Hippocampal formation (tissue), 2 donors: ENCODE results near the gene TCF4.

Experiments used
- DNase-seq, 2 donors: peaks; one replicate each; lab custom pipeline; 2025; lab: John Stamatoyannopoulos, UW

The TCF4 gene

DNA sequence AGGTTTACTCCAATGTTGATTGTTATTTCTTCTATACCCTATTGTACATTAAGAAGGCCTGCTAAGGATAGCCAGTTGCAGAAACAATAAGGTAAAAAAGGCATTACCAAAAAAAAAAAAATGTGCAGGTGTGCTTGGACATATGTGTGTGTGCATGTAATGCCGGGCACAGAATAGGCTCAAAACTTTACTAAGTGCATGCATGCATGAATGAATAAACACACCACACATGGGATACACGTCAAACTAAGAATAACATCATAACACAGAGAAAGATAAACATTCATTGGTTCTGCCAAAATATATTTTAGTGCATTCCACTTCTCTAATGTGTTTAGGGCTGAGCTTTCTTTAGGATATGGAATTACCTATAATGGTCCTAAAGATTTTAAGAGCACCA lies 298.2 kb downstream of the TCF4 start:
- DNase-seq, result no peak

DNA sequence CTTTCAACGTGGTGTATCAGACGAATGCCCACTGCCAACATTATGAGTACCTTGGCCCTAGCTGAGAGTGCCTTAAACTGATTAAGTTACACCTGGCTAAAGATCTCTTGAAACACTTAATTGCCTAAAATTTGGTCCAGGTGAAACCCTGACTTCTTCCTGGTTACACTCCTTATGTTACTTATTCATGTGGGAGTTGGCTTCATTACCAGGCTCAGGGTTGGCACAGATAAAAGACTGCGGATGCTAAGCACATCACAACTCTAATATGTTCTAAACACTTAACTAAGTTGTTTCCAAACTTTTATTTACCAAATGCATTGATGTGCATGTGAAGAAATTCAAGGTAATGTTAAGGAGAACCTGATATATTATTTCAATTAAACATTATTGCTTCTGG lies 298.9 kb downstream of the TCF4 start:
- DNase-seq, result no peak

DNA sequence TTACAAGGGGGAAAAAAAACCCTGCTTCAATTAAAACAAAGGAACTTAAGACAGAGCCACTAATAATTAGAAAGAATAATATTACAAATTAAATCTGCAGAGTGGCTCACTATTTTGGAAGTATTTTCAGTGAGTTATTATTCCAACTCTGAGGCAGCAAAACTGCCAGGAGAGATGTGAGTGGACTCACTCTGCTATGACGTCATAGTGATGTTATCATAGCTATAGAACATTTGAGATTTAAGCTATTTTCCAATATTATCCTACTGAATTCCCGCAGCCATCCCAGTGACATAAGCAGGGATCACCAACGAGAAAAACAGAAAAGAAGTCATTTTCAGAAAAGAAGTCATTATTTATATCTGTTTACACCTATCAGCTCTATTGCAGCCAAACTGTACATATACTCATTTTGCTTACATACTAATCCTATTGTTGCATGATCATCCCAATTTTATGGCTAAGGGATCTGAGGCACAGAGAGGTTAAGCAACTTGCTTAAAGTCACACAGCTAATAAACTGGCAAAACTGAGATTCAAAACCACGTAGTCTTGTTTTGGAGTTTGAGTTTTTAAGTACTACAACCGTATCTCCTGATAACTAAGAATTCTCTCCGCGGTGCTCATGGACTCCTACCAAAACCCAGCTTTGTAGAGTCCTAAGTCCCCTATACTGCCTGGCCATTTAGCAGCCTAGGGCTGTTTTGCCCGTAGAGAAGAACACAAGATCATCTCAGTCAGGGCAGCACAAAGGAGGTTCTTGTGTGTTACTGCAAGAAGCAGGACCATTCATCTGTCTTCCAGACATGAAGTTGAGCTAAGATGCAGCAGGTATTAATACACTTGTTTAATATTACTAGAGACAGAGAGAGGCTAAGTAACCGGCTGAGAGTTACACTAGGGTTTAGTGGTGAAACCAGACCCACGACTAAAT lies 299.8 kb downstream of the TCF4 start:
- DNase-seq, result no peak

DNA sequence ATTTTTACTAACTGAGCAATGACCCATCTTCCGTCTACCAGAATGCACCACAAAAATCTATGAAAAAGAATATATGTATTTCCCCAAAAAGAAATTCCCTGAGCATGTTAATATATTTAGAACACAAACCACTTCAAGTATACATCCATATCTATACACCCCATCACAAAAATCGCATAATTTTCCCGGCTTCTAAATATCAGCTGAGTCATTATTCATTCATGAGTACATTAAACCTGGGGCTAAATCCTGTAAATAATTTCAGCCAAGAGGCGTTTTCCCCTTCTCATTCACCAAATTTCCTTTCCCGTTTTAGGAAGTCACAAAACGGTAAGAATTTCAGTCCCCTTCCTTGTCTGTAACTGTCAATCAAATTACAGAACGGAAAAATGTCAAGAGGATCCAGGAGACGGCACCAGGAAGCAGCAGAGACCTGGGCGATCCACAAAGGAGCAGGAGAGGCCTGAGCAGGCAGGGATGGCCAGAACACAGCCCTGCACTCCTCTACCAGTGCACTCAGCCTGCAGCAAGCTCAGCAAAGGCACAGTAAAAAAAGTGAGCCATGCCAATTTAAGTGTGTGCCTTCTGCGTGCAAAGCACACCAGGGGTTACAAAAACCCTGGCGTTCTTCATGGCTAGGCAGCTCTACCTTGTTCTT lies 300.7 kb downstream of the TCF4 start:
- no peak for DNase-seq

DNA sequence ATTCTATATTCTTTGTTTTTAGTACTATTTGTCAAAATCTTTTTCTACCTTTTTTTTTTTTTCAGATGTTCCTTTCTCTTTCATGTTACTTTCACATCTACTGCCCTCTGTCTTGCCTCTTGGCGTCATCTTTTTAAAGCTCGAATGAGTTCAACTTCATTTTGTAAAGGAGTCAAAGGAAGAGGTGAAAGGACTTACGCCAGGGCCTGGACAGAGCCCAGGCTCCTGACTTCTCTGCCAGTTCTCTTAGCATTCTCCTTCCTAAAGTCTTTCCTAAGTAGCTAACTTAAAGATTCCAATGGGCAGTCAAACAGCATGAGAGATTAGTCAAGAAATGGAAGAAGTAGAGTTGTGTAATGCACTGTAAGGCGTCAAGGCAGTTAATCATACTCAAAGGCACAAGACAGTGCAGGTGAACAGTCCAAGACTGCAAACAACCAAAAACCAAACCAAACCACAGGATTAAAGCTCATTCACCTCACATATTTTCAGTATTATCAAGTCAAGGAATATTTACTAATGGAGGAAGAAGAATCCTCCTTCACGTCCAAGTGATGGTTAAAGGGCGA lies 301.7 kb downstream of the TCF4 start:
- no peak for DNase-seq

DNA sequence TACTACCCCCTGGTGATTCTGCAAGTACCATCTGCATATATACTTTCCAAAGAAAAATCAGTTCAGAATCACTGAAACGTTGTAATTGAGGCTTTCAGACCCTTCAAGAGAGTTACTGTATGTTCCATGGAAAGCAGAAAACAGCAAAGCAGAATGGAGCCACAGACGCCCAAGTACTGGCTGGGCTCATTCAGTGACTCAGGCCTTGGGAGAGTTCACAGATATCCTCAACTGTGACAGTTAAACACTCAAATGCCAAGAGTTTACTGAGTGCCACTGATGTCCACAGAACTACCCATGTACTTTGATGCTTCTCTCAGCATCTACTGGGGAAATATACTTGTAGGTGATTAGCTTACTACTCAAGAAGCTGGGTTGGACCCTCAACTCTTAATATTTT lies 303.4 kb downstream of the TCF4 start:
- DNase-seq, result no peak

DNA sequence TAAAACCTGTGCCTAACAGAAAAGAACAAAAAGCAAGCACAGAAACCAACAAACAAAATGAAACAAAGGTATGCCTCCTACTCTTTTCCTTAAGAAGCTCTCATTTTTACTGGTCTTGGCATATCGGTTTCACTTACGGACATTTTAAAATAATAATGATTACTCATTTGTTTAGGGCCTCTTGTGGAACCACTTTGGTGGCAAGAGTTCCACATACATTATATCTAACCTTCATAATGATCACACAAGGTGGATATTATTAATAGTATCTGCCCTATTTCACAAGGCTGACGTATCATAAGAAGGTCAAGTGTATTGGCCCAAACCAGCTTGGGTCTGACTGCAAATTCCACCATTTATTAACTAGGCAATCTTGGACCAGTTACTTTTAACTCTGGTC lies 304.7 kb downstream of the TCF4 start:
- DNase-seq, result no peak

DNA sequence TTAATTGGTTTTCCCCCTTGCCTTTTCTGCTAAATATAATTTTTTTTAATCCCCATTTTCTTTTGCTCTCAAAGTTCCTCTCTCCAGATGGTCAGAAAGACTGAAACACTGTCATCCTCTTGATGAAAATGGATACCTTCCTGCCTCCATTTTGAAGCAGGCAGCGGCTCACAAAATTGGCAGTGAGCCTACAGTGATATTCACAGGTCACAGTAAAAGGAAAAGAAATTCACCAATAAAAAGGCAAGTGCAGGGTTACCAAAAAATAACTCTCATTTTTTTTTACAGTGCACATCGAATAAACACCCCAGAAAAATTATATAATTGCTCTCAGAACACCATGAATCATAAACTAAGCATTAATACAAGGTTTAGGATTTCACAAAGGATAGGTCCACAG lies 307.5 kb downstream of the TCF4 start:
- DNase-seq, result no peak

DNA sequence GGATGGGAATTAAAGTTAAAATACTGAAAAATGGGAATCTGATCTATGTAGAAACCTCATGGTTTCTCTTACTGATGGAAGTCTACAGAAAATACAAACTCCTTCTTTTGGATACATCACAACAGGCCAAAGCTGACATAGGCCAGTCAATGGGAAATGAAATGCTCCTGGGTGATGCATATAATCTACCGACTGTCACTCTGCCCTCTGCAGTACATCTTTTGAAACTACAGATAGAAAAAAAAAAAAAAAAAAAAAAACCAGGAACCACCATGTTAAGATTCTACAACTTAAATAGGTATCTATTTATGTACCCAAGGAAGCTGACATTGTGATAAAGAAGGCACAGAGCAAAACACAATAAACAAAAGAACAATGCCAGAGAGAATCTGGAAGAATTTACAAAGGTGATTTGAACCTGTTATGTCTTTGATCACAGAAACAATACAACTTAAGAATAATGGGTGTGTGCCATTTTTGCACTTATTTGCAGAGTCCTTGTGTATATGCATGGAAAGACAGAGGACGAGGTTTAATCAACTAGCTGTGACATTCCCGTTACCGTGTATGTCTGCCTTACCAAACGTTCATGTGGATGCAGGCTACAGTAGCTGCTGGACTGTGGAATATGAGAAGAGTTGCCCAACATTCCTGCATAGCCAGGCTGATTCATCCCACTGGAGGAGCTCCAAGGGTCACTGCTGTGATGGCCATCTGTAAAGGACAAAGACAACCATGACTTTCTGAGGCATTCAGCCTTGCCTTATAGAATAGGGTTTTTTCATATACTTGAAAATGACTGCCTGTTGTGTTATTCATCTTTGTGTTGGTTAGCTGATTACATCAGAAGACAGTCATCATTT lies 312.7 kb downstream of the TCF4 start:
- DNase-seq, result no peak

DNA sequence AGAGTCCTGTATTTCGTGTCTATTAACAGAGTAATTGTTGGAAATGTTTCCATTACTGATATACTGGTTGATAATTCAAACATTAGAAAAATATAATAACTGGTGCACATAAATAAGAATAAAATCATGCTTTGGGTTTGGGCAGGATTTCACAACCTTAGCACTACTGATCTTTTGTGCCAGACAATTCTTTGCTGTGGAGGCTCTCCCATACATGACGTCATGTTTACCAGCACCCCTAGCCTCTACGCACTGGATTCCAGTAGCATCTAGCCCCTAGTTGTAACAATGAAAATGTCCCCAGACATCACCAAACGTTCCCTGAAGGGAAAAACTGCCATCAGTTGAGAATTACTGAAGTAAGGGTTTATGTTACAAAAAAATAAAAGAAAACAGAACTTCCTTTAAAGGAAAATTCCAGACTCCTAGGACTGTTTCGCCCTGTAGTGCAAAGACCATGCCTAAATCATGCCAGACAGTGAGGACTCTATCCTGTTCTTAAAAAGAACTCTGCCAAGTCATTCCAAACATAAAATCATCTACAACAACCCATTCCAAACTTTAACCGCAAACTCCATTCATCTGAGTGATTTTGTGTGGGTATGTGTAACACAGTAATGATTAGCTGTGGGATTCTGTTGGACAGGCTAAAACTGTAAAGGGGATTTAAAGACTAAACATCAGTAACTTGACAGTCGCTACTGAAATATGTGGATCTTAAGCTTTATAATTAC lies 315.3 kb downstream of the TCF4 start:
- DNase-seq, result no peak

DNA sequence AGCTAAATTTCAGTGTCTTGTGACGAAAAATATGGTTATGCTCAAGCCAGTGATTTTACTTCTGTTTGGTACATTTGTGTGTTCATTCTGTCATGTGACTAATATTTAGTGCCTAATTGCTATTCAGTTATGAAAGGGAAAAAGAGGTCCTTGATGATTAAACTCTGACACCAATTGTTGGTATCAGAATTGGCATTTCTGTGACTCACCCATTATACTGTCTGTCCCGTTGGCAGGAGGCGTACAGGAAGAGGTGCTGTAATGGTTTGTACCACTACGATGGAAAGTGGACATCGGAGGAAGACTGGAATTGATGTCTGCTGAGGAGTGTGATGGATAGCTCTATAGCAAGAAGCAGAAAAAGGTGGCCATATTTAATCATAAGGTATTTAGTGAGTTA lies 318.4 kb downstream of the TCF4 start:
- no peak for DNase-seq

DNA sequence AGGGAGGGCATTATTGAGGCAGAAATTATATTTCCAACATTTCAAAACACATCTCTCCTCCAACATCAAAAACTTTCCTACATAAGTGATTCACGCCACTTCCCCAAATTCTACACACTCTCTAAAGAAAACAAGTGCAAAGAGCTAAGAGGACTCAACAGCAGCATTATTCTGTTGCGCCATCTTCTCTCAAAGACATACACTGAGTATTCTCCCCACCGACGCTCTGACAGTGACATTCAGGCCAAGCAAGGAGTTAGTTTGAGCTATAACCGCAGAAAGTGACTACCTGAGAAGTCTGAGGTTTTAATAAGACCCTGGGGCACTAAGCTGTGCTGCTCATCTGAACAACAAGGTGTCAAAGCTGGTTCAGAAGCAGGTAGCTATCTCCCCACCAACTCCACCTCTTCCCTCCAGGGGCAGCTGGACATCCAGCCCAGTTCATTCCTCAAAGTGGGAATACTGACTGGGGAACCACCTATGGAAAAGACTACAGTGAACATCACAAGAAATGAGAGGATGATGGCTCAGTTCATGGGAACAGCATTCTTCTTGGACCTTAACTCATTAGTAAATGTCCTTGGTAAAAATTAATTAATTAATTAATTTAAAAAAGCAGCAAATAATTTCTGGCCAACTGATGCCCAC lies 319.2 kb downstream of the TCF4 start:
- no peak for DNase-seq

DNA sequence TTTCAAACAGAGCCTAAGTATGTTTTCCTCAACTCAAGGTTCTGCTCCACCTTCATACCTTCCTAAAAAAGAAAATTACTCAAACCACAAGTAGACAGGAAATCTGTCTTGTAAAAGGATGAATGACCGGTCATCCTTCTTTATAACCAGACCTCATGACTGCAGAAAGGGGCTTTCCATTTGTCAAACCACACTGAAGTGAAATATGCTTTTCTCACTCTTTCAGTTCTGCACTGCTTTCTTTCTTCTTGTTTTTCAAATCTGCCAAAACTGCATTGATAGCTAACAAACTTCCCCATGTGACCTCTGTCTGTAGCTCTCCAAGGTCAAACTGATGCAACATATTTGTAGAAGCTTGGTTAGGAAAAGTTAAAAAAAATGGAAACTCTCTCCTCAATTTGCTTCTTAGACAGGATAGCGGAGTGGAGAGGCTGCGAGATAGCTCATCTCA lies 319.8 kb downstream of the TCF4 start:
- DNase-seq, result no peak

DNA sequence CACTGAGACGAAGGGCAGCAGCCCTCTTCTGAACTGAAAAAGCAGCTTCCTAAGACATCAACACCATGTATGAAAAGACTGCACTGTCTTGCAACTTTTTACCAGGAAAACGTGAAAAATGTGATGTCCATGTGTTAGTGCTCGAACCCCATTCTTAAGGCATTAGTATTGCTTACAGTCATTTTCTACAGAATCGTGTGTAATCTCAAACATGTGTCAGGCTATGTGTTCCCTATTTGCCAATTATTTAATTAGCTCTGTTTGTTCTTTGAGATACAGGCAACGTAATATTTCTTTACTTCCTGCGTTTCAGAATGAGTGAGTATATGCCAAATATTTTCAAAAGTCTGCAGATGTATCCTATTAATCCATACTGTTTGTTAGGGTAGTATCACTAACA lies 321.0 kb downstream of the TCF4 start:
- DNase-seq, result no peak

DNA sequence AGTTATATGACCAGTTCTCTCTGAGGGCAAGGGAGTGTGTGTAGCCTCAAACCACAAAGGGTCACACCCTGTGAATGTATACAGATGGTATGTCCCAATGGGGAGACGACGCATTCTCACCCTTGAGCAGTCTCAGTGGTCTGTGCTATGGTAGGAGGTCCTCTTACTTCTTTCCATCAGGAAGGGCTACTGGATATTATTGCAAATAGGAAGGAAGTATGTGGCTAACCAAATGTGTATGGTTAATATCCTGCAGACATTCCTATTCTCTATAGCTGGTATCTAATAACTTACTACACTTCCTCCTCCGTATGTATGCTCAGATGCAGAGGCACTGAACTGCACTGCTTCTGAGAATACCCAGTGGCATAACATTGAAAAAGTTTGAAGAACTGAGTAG lies 322.0 kb downstream of the TCF4 start:
- no peak for DNase-seq

DNA sequence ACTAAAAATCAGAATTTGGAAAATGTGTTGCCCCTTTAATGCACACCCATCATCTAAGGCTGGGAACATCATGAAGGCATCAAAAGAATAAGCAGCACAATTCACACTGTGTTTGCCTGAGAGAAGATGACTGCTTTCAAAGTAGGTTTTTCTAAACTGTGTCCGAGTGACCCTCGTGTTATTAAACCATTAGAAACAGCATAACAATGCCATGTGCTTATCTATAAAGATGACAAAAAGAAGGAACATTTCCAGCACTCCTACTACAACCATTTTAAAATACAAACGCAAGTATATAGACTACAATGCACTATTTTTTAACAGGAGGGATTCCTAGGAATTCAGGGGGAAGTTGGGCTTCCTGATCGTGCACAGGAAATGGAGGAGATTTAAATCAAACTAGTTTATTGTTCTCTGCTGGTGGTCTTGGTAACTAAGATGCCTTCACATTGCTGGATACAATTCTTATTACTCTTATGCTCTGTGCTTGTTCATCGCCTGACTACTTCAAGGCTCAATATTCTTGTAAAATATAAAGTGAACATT lies 322.8 kb downstream of the TCF4 start:
- no peak for DNase-seq

DNA sequence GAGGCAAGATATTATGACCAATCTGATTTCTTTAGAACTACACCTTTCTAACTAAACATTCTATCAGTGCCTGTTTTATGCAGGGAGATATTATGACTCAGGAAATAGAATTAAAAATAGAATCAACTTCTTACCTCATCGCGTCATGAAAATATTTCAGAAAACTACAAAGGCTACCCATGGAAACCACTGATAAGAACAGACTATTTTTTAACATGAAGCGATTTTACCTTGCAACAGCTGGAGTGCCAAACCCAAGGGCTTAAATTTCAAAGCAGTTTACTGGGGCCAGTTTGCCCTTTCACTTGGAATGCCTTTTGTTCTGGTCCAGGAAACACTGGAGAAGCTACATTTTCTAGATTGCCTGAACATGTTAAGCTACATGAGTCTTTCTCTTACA lies 323.9 kb downstream of the TCF4 start:
- DNase-seq, result no peak

DNA sequence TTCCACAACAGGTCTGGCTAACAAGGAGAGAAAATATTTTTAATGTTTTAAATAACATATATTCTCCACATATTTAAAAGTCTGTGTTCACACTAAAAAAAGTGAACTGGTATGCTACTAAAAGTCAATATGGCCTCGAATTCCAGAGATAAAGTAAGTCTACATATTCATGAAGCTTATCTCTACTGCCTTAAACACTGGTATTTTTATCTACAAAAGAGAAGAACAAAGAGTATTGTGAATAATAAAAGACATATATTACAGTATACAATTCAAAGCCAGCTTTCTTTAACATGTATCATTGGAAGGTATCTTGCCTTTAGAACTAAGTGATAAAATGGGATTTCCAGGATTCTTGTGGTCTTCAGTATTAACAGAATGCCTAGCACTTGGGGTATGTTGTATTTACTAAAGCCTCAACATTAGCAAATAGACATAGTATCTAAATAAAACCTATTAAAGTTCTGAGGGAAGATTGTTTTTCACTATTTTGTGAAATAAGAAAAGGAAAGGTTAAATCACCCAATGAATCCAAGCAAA lies 325.9 kb downstream of the TCF4 start:
- no peak for DNase-seq

DNA sequence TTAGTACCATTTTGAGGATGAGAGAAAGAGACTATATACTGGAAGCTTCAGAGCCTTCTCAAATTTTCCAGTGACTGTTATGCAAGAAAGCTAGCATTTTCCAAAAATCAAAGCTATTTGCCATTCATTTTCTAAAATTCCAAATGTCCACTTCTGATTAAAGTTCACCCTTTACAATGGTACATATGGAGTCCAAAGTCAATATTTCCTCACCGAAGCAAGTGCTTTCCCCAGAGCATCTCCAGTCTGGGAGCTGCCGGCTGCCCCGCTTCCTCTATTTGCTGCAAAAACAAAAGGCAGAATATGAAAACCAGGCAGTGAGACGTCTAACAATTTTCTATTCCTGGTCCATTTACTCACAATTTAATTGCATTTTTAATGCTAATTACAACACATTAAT lies 326.7 kb downstream of the TCF4 start:
- no peak for DNase-seq

DNA sequence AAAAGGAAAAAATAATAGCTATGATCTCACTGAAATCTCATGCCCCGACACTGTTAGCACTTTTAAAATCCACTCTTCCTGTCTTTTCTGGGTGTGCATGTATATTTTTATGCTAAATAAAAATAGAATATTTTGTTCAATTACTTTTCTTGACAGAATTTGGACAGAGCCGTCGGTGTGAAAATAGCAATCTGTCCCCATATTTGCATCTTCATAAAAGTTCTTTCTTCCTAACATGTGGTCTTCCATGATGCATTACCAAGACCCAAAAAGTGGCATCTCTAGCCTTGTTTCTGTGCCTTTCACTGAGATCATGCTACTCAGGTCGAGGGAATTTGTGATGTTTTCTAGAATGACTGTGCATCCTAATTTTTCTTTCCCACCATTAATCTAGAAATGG lies 329.9 kb downstream of the TCF4 start:
- DNase-seq, result no peak
